Panc1 (cell line): ENCODE data around the gene TRH. TPM values are rescaled to one million over a fixed set of nuclear protein-coding genes. Genes with fewer than 3 reads are reported as not detected.
"Not testable (repeated sequence)": the region's sequence is repeated elsewhere in the genome, so short reads cannot be mapped to it uniquely, and the experiment has no call there.

Experiments used
- ATAC-seq: fragments of 200-7000 bp; cut with Tn5 transposase; 2 replicates; pipeline ENCODE4 v1.9.1; 2020; ENCODE audit warnings: mild to moderate bottlenecking, moderate library complexity
- BruUV-seq: library from RNA; stranded (reverse); fragments of 400-500 nt; replicated peaks from 2 replicates; lab custom pipeline; 2021; lab: Mats Ljungman, UMichigan
- CTCF ChIA-PET: fragments of 300-600 bp; sonication (Branson Sonifier 250); formaldehyde crosslinking; loops from one replicate; lab custom pipeline; 2022; ENCODE audit warnings: antibody characterized with exemption; lab: Charles Lee
- POLR2A ChIA-PET: fragments of 300-600 bp; sonication (Branson Sonifier 250); formaldehyde crosslinking; loops from one replicate; lab custom pipeline; 2022; ENCODE audit warnings: antibody characterized with exemption; lab: Charles Lee
- DNase-seq: peaks from one replicate; pipeline ENCODE4 v3.0.0-alpha.2; 2010; ENCODE audit warnings: low read depth, low spot score
- H3K27ac ChIP-seq: 2 replicates; pipeline ENCODE4 v1.5.1; 2011; ENCODE audit warnings: mild to moderate bottlenecking, low read length, inconsistent platforms
- H3K27me3 ChIP-seq: fragments of 200-500 bp; sonication (Bioruptor generic); 2 replicates; pipeline ENCODE4 v1.6.0; 2014; ENCODE audit warnings: low read length, inconsistent platforms; ENCODE audit not compliant: control insufficient read depth, insufficient read depth
- H3K36me3 ChIP-seq: fragments of 200-500 bp; sonication (Bioruptor generic); 2 replicates; pipeline ENCODE4 v1.5.1; 2014; ENCODE audit warnings: inconsistent platforms, mild to moderate bottlenecking, low read length, moderate library complexity; ENCODE audit not compliant: control insufficient read depth, insufficient read depth
- H3K4me1 ChIP-seq: 2 replicates; pipeline ENCODE4 v1.5.1; 2011; ENCODE audit warnings: inconsistent platforms, mild to moderate bottlenecking, low read length, moderate library complexity; ENCODE audit not compliant: control insufficient read depth, insufficient read depth
- H3K4me3 ChIP-seq, 2 experiments: 2 replicates each; pipeline ENCODE4 v1.5.1; 2011 to 2012; ENCODE audit warnings: low read depth in 2 of 2, low read length in 2 of 2, mild to moderate bottlenecking in 2 of 2, inconsistent platforms in 1 of 2, moderate library complexity in 1 of 2
- H3K9me3 ChIP-seq: fragments of 200-500 bp; sonication (Bioruptor generic); 2 replicates; pipeline ENCODE4 v1.5.1; 2014; ENCODE audit warnings: low read depth, mild to moderate bottlenecking, inconsistent platforms, low read length, moderate library complexity; ENCODE audit not compliant: control insufficient read depth, insufficient read depth
- POLR2AphosphoS5 ChIP-seq: IDR thresholded peaks from 2 replicates; pipeline ENCODE4 v1.6.1; 2012; ENCODE audit warnings: mild to moderate bottlenecking, low read depth, low read length, moderate library complexity
- SIN3A ChIP-seq: IDR thresholded peaks from 2 replicates; pipeline ENCODE4 v1.6.1; 2012; ENCODE audit warnings: low read depth, mild to moderate bottlenecking, low read length, moderate library complexity, borderline replicate concordance; ENCODE audit not compliant: insufficient read depth
- TCF7L2 ChIP-seq: IDR thresholded peaks from 2 replicates; pipeline ENCODE4 v1.6.1; 2011; ENCODE audit warnings: mild to moderate bottlenecking, low read depth, low read length, inconsistent platforms
- in situ Hi-C: cut with HindIII; loops from 2 replicates; pipeline ENCODE4 v1.10.0; 2016; ENCODE audit warnings: low sequenced_read_pairs, low pct_unique_long_range_greater_than_20kb
- intact Hi-C: fragments of 100-400 bp; cut with micrococcal nuclease; formaldehyde crosslinking; loops from one replicate; pipeline ENCODE4 v1.10.0; 2022; ENCODE audit not compliant: unreplicated experiment
- total RNA-seq: library from RNA; stranded (reverse); gene quantifications from one replicate; pipeline ENCODE4 v1.2.1, GENCODE V29; 2021; ENCODE audit not compliant: unreplicated experiment
- TF ChIP-seq, protein P1 (sequence below), 2 experiments: IDR thresholded peaks; 2 replicates each; pipeline ENCODE4 v1.6.1; 2011 to 2012; ENCODE audit warnings: low read depth in 2 of 2, control low read depth in 1 of 2, low read length in 1 of 2, mild to moderate bottlenecking in 1 of 2, moderate library complexity in 1 of 2; ENCODE audit not compliant: insufficient read depth in 1 of 2
- TF ChIP-seq, protein P2 (sequence below): fragments of 450-650 bp; IDR thresholded peaks from 2 replicates; pipeline ENCODE4 v1.5.1; 2017; ENCODE audit warnings: mild to moderate bottlenecking

Gene TRH
- total RNA-seq, 1 experiment from 2014 or later, result not detected

DNA sequence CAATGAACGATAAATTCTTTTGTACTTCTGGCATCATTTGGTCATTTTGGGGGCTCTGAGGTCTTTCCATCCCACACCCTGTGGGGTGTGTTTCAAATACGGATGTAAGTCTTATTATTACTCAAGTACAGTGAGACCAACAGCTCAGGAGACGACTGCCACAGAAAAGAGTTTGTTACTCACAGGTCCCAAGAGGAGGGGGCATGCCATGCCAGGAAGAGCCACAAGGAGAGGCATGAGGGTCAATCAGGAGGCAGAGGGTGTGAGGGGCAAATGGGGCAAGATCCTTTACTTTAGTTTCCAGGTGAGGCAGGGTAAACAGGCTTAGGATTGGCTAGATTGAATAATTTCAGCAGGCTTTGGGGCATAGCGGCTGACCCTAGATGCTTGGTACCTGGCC is 21.6 kb downstream of the TRH start:
- no peak for ATAC-seq
- ChIA-PET CTCF (interaction anchor here (0.5 kb wide), 1 partner anchor 100 kb away, joined by 3 read pairs; no protein-coding TSS in a partner anchor), POLR2A (no interaction called here)
- in situ Hi-C loops, result no loop called here
- H3K27ac ChIP-seq, result no peak overlapping the region
- intact Hi-C loops, result no loop called here
- H3K4me3 ChIP-seq, result no peak overlapping the region
- no peaks in the 10 kb centered on the region for H3K9me3 ChIP-seq
- TF ChIP-seq, protein P1, sequence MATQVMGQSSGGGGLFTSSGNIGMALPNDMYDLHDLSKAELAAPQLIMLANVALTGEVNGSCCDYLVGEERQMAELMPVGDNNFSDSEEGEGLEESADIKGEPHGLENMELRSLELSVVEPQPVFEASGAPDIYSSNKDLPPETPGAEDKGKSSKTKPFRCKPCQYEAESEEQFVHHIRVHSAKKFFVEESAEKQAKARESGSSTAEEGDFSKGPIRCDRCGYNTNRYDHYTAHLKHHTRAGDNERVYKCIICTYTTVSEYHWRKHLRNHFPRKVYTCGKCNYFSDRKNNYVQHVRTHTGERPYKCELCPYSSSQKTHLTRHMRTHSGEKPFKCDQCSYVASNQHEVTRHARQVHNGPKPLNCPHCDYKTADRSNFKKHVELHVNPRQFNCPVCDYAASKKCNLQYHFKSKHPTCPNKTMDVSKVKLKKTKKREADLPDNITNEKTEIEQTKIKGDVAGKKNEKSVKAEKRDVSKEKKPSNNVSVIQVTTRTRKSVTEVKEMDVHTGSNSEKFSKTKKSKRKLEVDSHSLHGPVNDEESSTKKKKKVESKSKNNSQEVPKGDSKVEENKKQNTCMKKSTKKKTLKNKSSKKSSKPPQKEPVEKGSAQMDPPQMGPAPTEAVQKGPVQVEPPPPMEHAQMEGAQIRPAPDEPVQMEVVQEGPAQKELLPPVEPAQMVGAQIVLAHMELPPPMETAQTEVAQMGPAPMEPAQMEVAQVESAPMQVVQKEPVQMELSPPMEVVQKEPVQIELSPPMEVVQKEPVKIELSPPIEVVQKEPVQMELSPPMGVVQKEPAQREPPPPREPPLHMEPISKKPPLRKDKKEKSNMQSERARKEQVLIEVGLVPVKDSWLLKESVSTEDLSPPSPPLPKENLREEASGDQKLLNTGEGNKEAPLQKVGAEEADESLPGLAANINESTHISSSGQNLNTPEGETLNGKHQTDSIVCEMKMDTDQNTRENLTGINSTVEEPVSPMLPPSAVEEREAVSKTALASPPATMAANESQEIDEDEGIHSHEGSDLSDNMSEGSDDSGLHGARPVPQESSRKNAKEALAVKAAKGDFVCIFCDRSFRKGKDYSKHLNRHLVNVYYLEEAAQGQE (IDR thresholded peaks at IDR 0.05; ENCODE audit: insufficient read depth in 1 of 2, low read depth in 2 of 2, low read length in 1 of 2), result no peak
- TF ChIP-seq, protein P2, sequence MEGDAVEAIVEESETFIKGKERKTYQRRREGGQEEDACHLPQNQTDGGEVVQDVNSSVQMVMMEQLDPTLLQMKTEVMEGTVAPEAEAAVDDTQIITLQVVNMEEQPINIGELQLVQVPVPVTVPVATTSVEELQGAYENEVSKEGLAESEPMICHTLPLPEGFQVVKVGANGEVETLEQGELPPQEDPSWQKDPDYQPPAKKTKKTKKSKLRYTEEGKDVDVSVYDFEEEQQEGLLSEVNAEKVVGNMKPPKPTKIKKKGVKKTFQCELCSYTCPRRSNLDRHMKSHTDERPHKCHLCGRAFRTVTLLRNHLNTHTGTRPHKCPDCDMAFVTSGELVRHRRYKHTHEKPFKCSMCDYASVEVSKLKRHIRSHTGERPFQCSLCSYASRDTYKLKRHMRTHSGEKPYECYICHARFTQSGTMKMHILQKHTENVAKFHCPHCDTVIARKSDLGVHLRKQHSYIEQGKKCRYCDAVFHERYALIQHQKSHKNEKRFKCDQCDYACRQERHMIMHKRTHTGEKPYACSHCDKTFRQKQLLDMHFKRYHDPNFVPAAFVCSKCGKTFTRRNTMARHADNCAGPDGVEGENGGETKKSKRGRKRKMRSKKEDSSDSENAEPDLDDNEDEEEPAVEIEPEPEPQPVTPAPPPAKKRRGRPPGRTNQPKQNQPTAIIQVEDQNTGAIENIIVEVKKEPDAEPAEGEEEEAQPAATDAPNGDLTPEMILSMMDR, result no peak
- no peak for TF ChIP-seq POLR2AphosphoS5
- no peak for TF ChIP-seq SIN3A
- no peak for TF ChIP-seq TCF7L2
- DNase-seq, result no peak
- H3K4me1 ChIP-seq, result no peaks in the 10 kb centered on the region
- peaks cover 16% of the 10 kb centered on the region; the same call in 1 of the 2 replicates for H3K27me3 ChIP-seq
- no TSS peak for BruUV-seq
- no peaks in the 10 kb centered on the region for H3K36me3 ChIP-seq

DNA sequence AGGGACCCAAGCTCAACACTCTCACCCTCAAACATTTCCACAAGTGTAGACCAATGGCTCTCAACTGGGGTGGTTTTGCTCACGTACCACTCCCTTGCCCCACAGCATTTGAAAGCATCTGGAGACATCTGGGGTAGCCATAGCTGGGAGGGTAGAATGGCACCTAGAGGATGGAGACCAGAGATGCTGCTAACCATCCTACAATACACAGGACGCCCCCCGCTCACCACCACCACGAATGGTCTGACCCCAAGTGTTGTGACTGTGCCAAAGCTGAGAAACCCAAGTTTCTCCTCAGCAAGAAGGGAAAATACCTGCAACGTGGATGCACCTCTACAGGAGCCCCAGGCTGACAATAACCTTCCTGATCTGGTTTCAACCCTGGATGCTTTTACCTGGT is 24.7 kb downstream of the TRH start:
- in situ Hi-C loops, H3K9me3 ChIP-seq, POLR2A ChIA-PET, H3K4me1 ChIP-seq, DNase-seq, H3K36me3 ChIP-seq, BruUV-seq, H3K27ac ChIP-seq, intact Hi-C loops, H3K4me3 ChIP-seq, ATAC-seq: not testable (repeated sequence)
- CTCF ChIA-PET, result interaction anchor here (0.6 kb wide), 1 partner anchor 69 kb away, joined by 6 read pairs; no protein-coding TSS in a partner anchor
- peaks cover 16% of the 10 kb centered on the region for H3K27me3 ChIP-seq
